IMR-90 (cell line): ENCODE data around the gene MROH7. TPM values are rescaled to one million over a fixed set of nuclear protein-coding genes. Genes with fewer than 3 reads are reported as not detected.

ENCODE experiments used
- ATAC-seq: fragments of 200-7000 bp; cut with Tn5 transposase; 2 replicates; pipeline ENCODE4 v1.9.1; 2020; ENCODE audit warnings: low read depth, mild to moderate bottlenecking, moderate library complexity
- BruUV-seq: library from RNA; stranded (reverse); fragments of 400-500 nt; replicated peaks from 2 replicates; lab custom pipeline; 2021; lab: Mats Ljungman, UMichigan
- CTCF ChIA-PET: fragments of 300-600 bp; formaldehyde crosslinking; extraction: SDS; loops from one replicate; lab custom pipeline; 2021; ENCODE audit warnings: antibody characterized with exemption; lab: Yijun Ruan, JAX
- POLR2A ChIA-PET: fragments of 300-600 bp; sonication (Branson Sonifier 250); formaldehyde crosslinking; loops from one replicate; lab custom pipeline; 2022; ENCODE audit warnings: antibody characterized with exemption; ENCODE audit not compliant: unreplicated experiment; lab: Charles Lee
- DNase-seq: peaks from one replicate; pipeline ENCODE4 v3.0.0; 2013
- H2AFZ ChIP-seq: replicated peaks from 2 replicates; pipeline ENCODE3; 2013; ENCODE audit warnings: low read length, mild to moderate bottlenecking; ENCODE audit not compliant: poor library complexity
- H2AK5ac ChIP-seq: 2 replicates; pipeline ENCODE4 v1.6.1; 2013; ENCODE audit warnings: low read depth, low read length, inconsistent platforms
- H2AK9ac ChIP-seq: replicated peaks from 2 replicates; pipeline ENCODE3; 2013; ENCODE audit warnings: mild to moderate bottlenecking, low read depth, low read length, moderate library complexity; ENCODE audit not compliant: poor library complexity
- H2BK120ac ChIP-seq: 2 replicates; pipeline ENCODE4 v1.6.1; 2013; ENCODE audit warnings: low read depth, low read length, inconsistent platforms
- H2BK15ac ChIP-seq: 3 replicates; pipeline ENCODE4 v1.6.1; 2013; ENCODE audit warnings: low read depth, low read length, inconsistent platforms
- H2BK20ac ChIP-seq: 2 replicates; pipeline ENCODE4 v1.6.1; 2013; ENCODE audit warnings: low read depth, mild to moderate bottlenecking, inconsistent platforms, low read length, moderate library complexity
- H2BK5ac ChIP-seq: 2 replicates; pipeline ENCODE4 v1.6.1; 2013; ENCODE audit warnings: mild to moderate bottlenecking, low read depth, low read length, inconsistent platforms; ENCODE audit not compliant: poor library complexity, severe bottlenecking
- H3K14ac ChIP-seq: replicated peaks from 2 replicates; pipeline ENCODE4 v1.6.1; 2013; ENCODE audit warnings: low read depth, low read length, inconsistent platforms
- H3K18ac ChIP-seq: 2 replicates; pipeline ENCODE4 v1.6.1; 2013; ENCODE audit warnings: low read depth, low read length, control low read depth
- H3K23ac ChIP-seq: 2 replicates; pipeline ENCODE4 v1.6.1; 2013; ENCODE audit warnings: low read depth, low read length, inconsistent platforms
- H3K27ac ChIP-seq: 2 replicates; pipeline ENCODE4 v1.5.1; 2013; ENCODE audit warnings: mild to moderate bottlenecking, control low read depth, low read length; ENCODE audit not compliant: insufficient read depth
- H3K27me3 ChIP-seq: 2 replicates; pipeline ENCODE4 v1.6.1; 2013; ENCODE audit warnings: low read length; ENCODE audit not compliant: control insufficient read depth, insufficient read depth
- H3K36me3 ChIP-seq: 2 replicates; pipeline ENCODE4 v1.6.1; 2013; ENCODE audit warnings: low read length, mixed read lengths; ENCODE audit not compliant: control insufficient read depth, insufficient read depth
- H3K4ac ChIP-seq: 2 replicates; pipeline ENCODE4 v1.6.1; 2013; ENCODE audit warnings: low read depth, low read length, inconsistent platforms
- H3K4me1 ChIP-seq: 2 replicates; pipeline ENCODE4 v1.6.1; 2013; ENCODE audit warnings: low read length, mixed read lengths; ENCODE audit not compliant: control insufficient read depth, insufficient read depth
- H3K4me2 ChIP-seq: 2 replicates; pipeline ENCODE4 v1.6.1; 2013; ENCODE audit warnings: low read depth, mild to moderate bottlenecking, control low read depth, low read length, moderate library complexity
- H3K4me3 ChIP-seq: 2 replicates; pipeline ENCODE4 v1.5.1; 2013; ENCODE audit warnings: low read depth, mild to moderate bottlenecking, control low read depth, low read length, moderate library complexity; ENCODE audit not compliant: insufficient read depth
- H3K56ac ChIP-seq: 2 replicates; pipeline ENCODE4 v1.6.1; 2013; ENCODE audit warnings: low read length, inconsistent platforms; ENCODE audit not compliant: insufficient read depth; ENCODE audit errors: extremely low read depth
- H3K79me1 ChIP-seq, 2 experiments: 2 replicates each; pipeline ENCODE4 v1.6.1; 2013; ENCODE audit warnings: low read length in 2 of 2, inconsistent platforms in 1 of 2, low read depth in 1 of 2
- H3K9ac ChIP-seq: 2 replicates; pipeline ENCODE4 v1.6.1; 2013; ENCODE audit warnings: low read depth, low read length, control low read depth
- H3K9me1 ChIP-seq: 2 replicates; pipeline ENCODE4 v1.6.1; 2013; ENCODE audit warnings: low read length, inconsistent platforms; ENCODE audit not compliant: insufficient read depth
- H3K9me3 ChIP-seq: 2 replicates; pipeline ENCODE4 v1.6.1; 2013; ENCODE audit warnings: low read length; ENCODE audit not compliant: control insufficient read depth, insufficient read depth
- H4K20me1 ChIP-seq: 2 replicates; pipeline ENCODE4 v1.6.1; 2013; ENCODE audit warnings: low read length, inconsistent platforms; ENCODE audit not compliant: insufficient read depth
- H4K5ac ChIP-seq: 2 replicates; pipeline ENCODE4 v1.6.1; 2013; ENCODE audit warnings: mild to moderate bottlenecking, low read depth, low read length, control low read depth
- H4K8ac ChIP-seq, 2 experiments: 2 replicates each; pipeline ENCODE4 v1.6.1; 2013; ENCODE audit warnings: low read depth in 2 of 2, low read length in 2 of 2, control low read depth in 1 of 2, inconsistent platforms in 1 of 2
- H4K91ac ChIP-seq: 2 replicates; pipeline ENCODE4 v1.6.1; 2013; ENCODE audit warnings: low read depth, low read length, inconsistent platforms; ENCODE audit not compliant: insufficient read depth
- BHLHE40 ChIP-seq: fragments of 150-350 bp; IDR thresholded peaks from 2 replicates; pipeline ENCODE4 v1.6.1; 2016; ENCODE audit warnings: mild to moderate bottlenecking, low read depth, low read length
- CEBPB ChIP-seq: IDR thresholded peaks from 2 replicates; pipeline ENCODE4 v1.6.1; 2012; ENCODE audit warnings: low read depth, low read length, improper control_type of control experiment
- ELK1 ChIP-seq: fragments of 150-350 bp; IDR thresholded peaks from 2 replicates; pipeline ENCODE4 v1.6.1; 2016; ENCODE audit warnings: low read depth, mild to moderate bottlenecking, low read length, moderate library complexity, borderline replicate concordance
- MAFK ChIP-seq: IDR thresholded peaks from 2 replicates; pipeline ENCODE4 v1.6.1; 2012; ENCODE audit warnings: low read depth, low read length, improper control_type of control experiment
- MXI1 ChIP-seq: IDR thresholded peaks from 2 replicates; pipeline ENCODE4 v1.6.1; 2012; ENCODE audit warnings: low read depth, mild to moderate bottlenecking, low read length, moderate library complexity, borderline replicate concordance
- NFE2L2 ChIP-seq: fragments of 150-350 bp; IDR thresholded peaks from 2 replicates; pipeline ENCODE4 v1.6.1; 2016; ENCODE audit warnings: low read depth, mild to moderate bottlenecking, low read length
- RCOR1 ChIP-seq: IDR thresholded peaks from 2 replicates; pipeline ENCODE4 v1.6.1; 2012; ENCODE audit warnings: mild to moderate bottlenecking, low read length, improper control_type of control experiment; ENCODE audit not compliant: insufficient replicate concordance
- RFX5 ChIP-seq: IDR thresholded peaks from 2 replicates; pipeline ENCODE4 v1.8.0; 2012; ENCODE audit warnings: low read depth, mild to moderate bottlenecking, low read length, moderate library complexity
- WGBS, 2 experiments: methylation state at CpG; one replicate each; pipeline versions ENCODE4 v1.1.5 to v1.1.7; 2013; ENCODE audit warnings: missing lambda C conversion rate in 2 of 2; ENCODE audit not compliant: insufficient read length in 1 of 2; ENCODE audit errors: extremely low coverage in 2 of 2; 5-methylcytosine and 5-hydroxymethylcytosine counted together
- dilution Hi-C: fragments of 300-500 bp; cut with HindIII; formaldehyde crosslinking; loops from one replicate; pipeline ENCODE4 v1.14.3; 2018; ENCODE audit warnings: low sequenced_read_pairs; ENCODE audit not compliant: unreplicated experiment
- in situ Hi-C: fragments of 300-500 bp; cut with MboI; formaldehyde crosslinking; loops from 3 replicates; pipeline ENCODE4 v1.14.3; 2019; ENCODE audit warnings: low sequenced_read_pairs, inconsistent platforms, mixed read lengths
- intact Hi-C: fragments of 100-400 bp; cut with micrococcal nuclease; formaldehyde crosslinking; loops from 2 replicates; pipeline ENCODE4 v1.10.0; 2022
- polyA plus RNA-seq, 3 experiments: library from polyadenylated mRNA; depleted of rRNA; stranded (reverse); fragments of >200 nt; gene quantifications; 2 replicates each; pipeline ENCODE4 v1.2.3, GENCODE V29; 2012; ENCODE audit warnings: low replicate concordance in 1 of 3
- total RNA-seq: library from RNA; depleted of rRNA; stranded (reverse); fragments of >200 nt; gene quantifications from 2 replicates; pipeline ENCODE4 v1.2.3, GENCODE V29; 2012

MROH7 gene
- total and polyA plus RNA-seq, 2 of the 4 experiments (the other 2 are of a cell fraction) = not detected

- TF ChIP-seq ELK1 (no peak), RFX5 (no peak), BHLHE40 (no peak), CEBPB (no peak), MXI1 (no peak), MAFK (no peak), NFE2L2 (no peak), RCOR1 (no peak)
- Histone ChIP-seq H2BK20ac (no peak overlapping the region), H3K18ac (no peak overlapping the region), H3K14ac (no peak overlapping the region), H2AK5ac (no peak overlapping the region), H4K5ac (no peak overlapping the region), H4K20me1 (no peaks in the 10 kb centered on the region), H3K4ac (no peak overlapping the region), H2BK15ac (no peak overlapping the region), H3K9me3 (no peaks in the 10 kb centered on the region), H2BK5ac (no peak overlapping the region), H2BK120ac (no peak overlapping the region), H3K23ac (no peak overlapping the region), H3K9ac (no peak overlapping the region), H3K9me1 (0 out of 2 replicates have a peak, but pooled peaks cover 3% of the 10 kb centered on the region), H2AK9ac (no peak overlapping the region), H3K4me1 (no peaks in the 10 kb centered on the region), H3K27me3 (no peaks in the 10 kb centered on the region), H3K4me3 (no peak overlapping the region), H3K56ac (no peak overlapping the region), H3K36me3 (no peaks in the 10 kb centered on the region), H4K91ac (no peak overlapping the region), H2AFZ (peak overlapping the region; percentile 14), H3K27ac (no peak overlapping the region), H3K4me2 (no peak overlapping the region), H3K79me1 (no peaks in the 10 kb centered on the region), H4K8ac (no peak overlapping the region)
- dilution Hi-C loops = no loop called here
- 73% methylated on average over 3 of the region's 13 CpGs; no CpG with 5 or more reads in 1 of the 2 experiments for whole genome bisulfite sequencing, 2 experiments
- in situ Hi-C loops = no loop called here
- ATAC-seq (no peak), DNase-seq (no peak)
- intact Hi-C loops = no loop called here
- BruUV-seq = no TSS peak
- ChIA-PET CTCF (no interaction called here), POLR2A (no interaction called here)
Measured at GRCh38 chr1:54599211-54599823, 42.3 kb upstream of the MROH7 start.
